Transverse colon (tissue), 4 donors: ENCODE measurements around the gene MEN1. TPM values are rescaled to one million over a fixed set of nuclear protein-coding genes. Genes with fewer than 3 reads are reported as not detected.

Source experiments
- DNase-seq: peaks from one replicate; pipeline ENCODE4 v3.0.0-alpha.2; 2019
- H3K27ac ChIP-seq, 4 donors: fragments of 200-600 bp; sonication (generic); 2 replicates each; pipeline ENCODE4 v1.5.1; 2016 to 2018; ENCODE audit warnings: inconsistent platforms in 4 of 4
- H3K27me3 ChIP-seq: fragments of 200-600 bp; sonication (generic); 2 replicates; pipeline ENCODE4 v1.5.1; 2017; ENCODE audit warnings: inconsistent platforms
- H3K36me3 ChIP-seq, 4 donors: fragments of 200-600 bp; sonication (generic); 2 replicates each; pipeline ENCODE4 v1.5.1; 2017 to 2019; ENCODE audit warnings: inconsistent platforms in 4 of 4
- H3K4me1 ChIP-seq, 4 donors: fragments of 200-600 bp; sonication (generic); 2 replicates each; pipeline ENCODE4 v1.5.1; 2017 to 2020; ENCODE audit warnings: inconsistent platforms in 4 of 4
- H3K4me3 ChIP-seq, 4 donors: fragments of 200-600 bp; sonication (generic); 1 replicate in 1 of 4; 2 replicates in 3 of 4; pipeline versions ENCODE4 v1.5.1 to v1.6.1; 2017 to 2019; ENCODE audit warnings: inconsistent platforms in 4 of 4
- H3K9me3 ChIP-seq, 2 donors: fragments of 200-600 bp; sonication (generic); 2 replicates each; pipeline ENCODE4 v1.5.1; 2017 to 2019; ENCODE audit warnings: inconsistent platforms in 2 of 2
- EP300 ChIP-seq: sonication (generic); formaldehyde crosslinking; IDR thresholded peaks from one replicate; pipeline ENCODE4 v1.6.1; 2017; ENCODE audit warnings: antibody characterized with exemption, low read depth
- POLR2A ChIP-seq: fragments of 450-650 bp; IDR thresholded peaks from one replicate; pipeline ENCODE4 v1.6.1; 2016; ENCODE audit warnings: antibody characterized with exemption, mild to moderate bottlenecking, moderate library complexity
- POLR2AphosphoS5 ChIP-seq, 3 donors: sonication (generic); formaldehyde crosslinking; IDR thresholded peaks; one replicate each; pipeline ENCODE4 v1.6.1; 2016; ENCODE audit warnings: antibody characterized with exemption in 3 of 3
- WGBS, 2 donors: methylation state at CpG; one replicate each; pipeline ENCODE4 v1.1.5; 2018; ENCODE audit warnings: low coverage in 1 of 2; 5-methylcytosine and 5-hydroxymethylcytosine counted together
- in situ Hi-C, 4 donors: fragments of 200-750 bp; cut with MboI; loops; one replicate each; pipeline versions ENCODE4 v1.15.0 to v1.15.1; 2017; ENCODE audit warnings: low sequenced_read_pairs in 3 of 4, low pct_ligation_motif_present in 1 of 4, low pct_unique_long_range_greater_than_20kb in 1 of 4
- intact Hi-C: fragments of 100-400 bp; cut with DNase I; formaldehyde crosslinking; loops from one replicate; pipeline ENCODE4 v1.15.1; 2023; ENCODE audit warnings: low total_unique reads
- total RNA-seq, 4 donors: library from RNA; depleted of rRNA; stranded (reverse); fragments of >200 nt; gene quantifications; one replicate each; pipeline ENCODE4 v1.1.0, GENCODE V29; 2016
- TF ChIP-seq, protein P1 (sequence below), 5 experiments: fragments of 200-600 bp in 3 of 5; fragments of 450-650 bp in 2 of 5; sonication (generic) in 3 of 5; IDR thresholded peaks; 1 replicate in 2 of 5; 2 replicates in 3 of 5; pipeline ENCODE4 v1.5.1; 2016 to 2017; ENCODE audit warnings: antibody characterized with exemption in 5 of 5, inconsistent platforms in 3 of 5, mild to moderate bottlenecking in 2 of 5, moderate library complexity in 1 of 5

MEN1 gene
- total RNA-seq, 4 donors from 2014 or later, result 19.5 to 30.3 (median 25.4) TPM

DNA sequence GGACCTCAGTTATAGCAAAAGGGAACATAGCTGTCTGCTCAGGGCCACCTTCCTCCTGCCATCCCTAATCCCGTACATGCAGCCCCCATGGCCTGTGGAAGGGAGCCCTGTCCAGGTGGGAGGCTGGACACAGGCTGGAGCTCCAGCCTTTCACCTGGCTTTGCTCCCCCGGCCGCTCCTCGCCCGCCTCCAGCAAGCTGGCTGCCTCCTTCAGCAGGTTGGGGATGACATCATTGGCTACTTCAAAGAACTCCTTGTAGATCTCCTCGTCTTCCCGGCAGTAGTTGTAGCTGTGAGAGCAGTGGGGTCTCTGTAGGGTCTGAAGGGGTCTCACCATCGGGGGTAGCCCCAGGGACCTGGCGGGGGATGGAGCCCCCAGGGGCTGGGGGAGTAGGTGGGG, 4.9 kb downstream of the MEN1 start:
- no peaks in the 10 kb centered on the region for H3K27me3 ChIP-seq
- TF ChIP-seq, protein P1, sequence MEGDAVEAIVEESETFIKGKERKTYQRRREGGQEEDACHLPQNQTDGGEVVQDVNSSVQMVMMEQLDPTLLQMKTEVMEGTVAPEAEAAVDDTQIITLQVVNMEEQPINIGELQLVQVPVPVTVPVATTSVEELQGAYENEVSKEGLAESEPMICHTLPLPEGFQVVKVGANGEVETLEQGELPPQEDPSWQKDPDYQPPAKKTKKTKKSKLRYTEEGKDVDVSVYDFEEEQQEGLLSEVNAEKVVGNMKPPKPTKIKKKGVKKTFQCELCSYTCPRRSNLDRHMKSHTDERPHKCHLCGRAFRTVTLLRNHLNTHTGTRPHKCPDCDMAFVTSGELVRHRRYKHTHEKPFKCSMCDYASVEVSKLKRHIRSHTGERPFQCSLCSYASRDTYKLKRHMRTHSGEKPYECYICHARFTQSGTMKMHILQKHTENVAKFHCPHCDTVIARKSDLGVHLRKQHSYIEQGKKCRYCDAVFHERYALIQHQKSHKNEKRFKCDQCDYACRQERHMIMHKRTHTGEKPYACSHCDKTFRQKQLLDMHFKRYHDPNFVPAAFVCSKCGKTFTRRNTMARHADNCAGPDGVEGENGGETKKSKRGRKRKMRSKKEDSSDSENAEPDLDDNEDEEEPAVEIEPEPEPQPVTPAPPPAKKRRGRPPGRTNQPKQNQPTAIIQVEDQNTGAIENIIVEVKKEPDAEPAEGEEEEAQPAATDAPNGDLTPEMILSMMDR (IDR thresholded peaks at IDR 0.05), result no peak
- TF ChIP-seq EP300 (no peak), POLR2A (no peak)
- intact Hi-C loops, result no loop called here
- in situ Hi-C loops, result no loop called here
- H3K4me3 ChIP-seq, result no peak overlapping the region
- H3K27ac ChIP-seq, result no peak overlapping the region
- H3K9me3 ChIP-seq, result no peaks in the 10 kb centered on the region
- 91% methylated on average over 9 of the region's 9 CpGs; no CpG with 5 or more reads in 1 of the 2 donors for WGBS, 2 donors
- DNase-seq, result no peak
- no peaks in the 10 kb centered on the region for H3K36me3 ChIP-seq
- peaks cover 18 to 34% (median 29%) of the 10 kb centered on the region in 4 donors for H3K4me1 ChIP-seq

DNA sequence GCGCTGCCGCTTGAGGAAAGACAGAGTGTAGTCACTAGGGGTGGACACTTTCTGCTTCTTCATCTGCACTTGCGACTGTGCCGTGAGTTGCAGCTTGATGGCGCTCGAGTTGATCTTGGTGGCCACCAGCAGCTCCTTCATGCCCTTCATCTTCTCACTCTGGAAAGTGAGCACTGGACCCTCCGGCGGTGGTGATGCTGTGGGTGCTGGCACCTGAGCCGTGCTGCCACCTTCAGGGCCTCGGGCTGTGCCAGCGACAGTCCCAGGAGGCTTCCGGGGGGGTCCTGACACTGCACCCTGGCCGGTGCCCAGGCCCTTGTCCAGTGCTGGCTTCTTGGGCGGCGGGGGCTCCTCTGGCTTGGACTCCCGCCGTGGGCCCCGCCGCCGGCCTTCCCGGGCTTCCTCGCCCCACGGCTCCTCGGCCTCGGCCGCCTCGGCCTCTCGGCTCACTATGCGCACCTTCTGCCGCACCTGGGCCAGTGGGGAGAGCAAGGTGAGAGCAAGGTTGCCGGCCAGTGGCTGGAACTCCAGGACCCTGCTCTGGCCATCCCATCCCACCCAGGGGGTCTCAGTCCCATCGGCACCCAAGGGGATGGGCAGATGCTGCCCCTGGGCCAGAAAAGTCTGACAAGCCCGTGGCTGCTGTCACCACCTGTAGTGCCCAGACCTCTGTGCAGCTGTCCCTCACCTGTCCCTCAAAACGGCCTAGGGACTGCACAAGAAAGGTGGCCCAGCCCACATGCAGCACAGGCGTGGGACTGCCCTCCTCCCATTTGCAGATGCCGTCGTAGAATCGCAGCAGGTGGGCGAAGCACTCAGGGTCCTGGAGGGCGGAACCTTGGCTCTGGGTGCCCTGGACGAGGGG, 5.8 kb downstream of the MEN1 start:
- no peak for DNase-seq
- H3K36me3 ChIP-seq, result no peaks in the 10 kb centered on the region
- no peaks in the 10 kb centered on the region for H3K27me3 ChIP-seq
- H3K9me3 ChIP-seq, result no peaks in the 10 kb centered on the region
- in situ Hi-C loops, result no loop called here
- intact Hi-C loops, result no loop called here
- TF ChIP-seq POLR2AphosphoS5 (IDR thresholded peaks at IDR 0.05) (no peak), POLR2A (no peak), EP300 (no peak)
- TF ChIP-seq, protein P1 (IDR thresholded peaks at IDR 0.05), result no peak
- peaks cover 18 to 30% (median 25%) of the 10 kb centered on the region in 4 donors for H3K4me1 ChIP-seq
- no peak overlapping the region for H3K4me3 ChIP-seq
- 89 to 93% methylated on average over 3 to 21 of the region's 41 CpGs for WGBS, 2 donors
- H3K27ac ChIP-seq, result peak overlapping the region; percentile 87 to 93 (median 90)

GRCh38 chr11:64803846-64804345, 6.5 kb downstream of the MEN1 start:
- Histone ChIP-seq H3K27me3 (no peaks in the 10 kb centered on the region), H3K36me3 (no peaks in the 10 kb centered on the region), H3K4me1 (peaks cover 12 to 25% (median 20%) of the 10 kb centered on the region in 4 donors), H3K9me3 (no peaks in the 10 kb centered on the region), H3K27ac (peak overlapping the region; percentile 87 to 93 (median 90)), H3K4me3 (peak overlapping the region in 3 of 4 donors; percentile 53 to 68 (median 56))
- intact Hi-C loops, result no loop called here
- DNase-seq, result no peak
- WGBS, 2 donors, result 33 to 39% methylated on average over 9 to 15 of the region's 15 CpGs
- TF ChIP-seq, protein P1 (IDR thresholded peaks at IDR 0.05), result no peak
- no peak for TF ChIP-seq POLR2A
- in situ Hi-C loops, result no loop called here

DNA sequence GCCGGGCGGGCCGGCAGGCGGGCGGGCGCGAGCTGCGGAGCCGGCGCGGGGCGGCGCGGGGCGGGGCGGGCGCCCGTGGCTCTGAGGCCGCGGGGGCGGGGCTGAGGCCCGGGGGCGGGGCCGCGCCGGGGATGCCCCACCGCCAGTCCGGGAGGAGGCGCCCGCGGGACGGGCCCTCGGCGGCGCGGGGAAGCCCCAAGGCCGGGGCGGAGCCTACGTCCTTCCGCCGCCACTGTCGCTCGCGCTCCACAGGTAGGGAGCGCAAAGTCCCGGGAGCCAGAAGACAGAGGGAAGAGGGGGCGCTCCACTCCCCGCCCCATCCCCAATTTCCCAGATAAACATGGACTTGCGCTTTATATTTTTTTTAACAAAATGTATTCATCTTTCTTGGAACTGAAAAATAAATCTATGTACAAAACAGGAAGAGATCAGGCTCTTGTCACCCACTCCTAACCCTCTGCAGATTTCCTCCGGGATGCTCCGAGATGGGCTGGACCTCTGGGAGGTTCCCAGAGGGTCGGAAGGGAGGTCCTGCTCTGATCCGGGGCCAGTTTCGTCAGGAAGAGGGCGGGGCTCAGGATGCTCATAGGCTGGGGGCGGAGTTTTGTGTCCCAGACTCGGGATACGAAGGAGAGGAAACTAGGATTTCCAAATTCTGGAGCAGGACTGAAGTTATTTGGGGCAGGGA, 7.0 kb downstream of the MEN1 start, which contains the start of gene MAP4K2:
Gene MAP4K2, minus strand, starts transcription at position 57 of the 688 bp plus-strand sequence. CDS start 65 bp downstream, outside the sequence.
- peak within 1 kb of the TSS; percentile 53 to 87 (median 62) for H3K4me3 ChIP-seq
- in situ Hi-C loops (no loop called here), intact Hi-C loops (no loop called here)
- H3K9me3 ChIP-seq, result no peaks in the 10 kb centered on the region
- H3K27me3 ChIP-seq, result no peaks in the 10 kb centered on the region
- no peaks in the 10 kb centered on the region for H3K36me3 ChIP-seq
- peaks cover 10 to 29% (median 20%) of the 10 kb centered on the region in 4 donors for H3K4me1 ChIP-seq
- peak within 1 kb of the TSS; percentile 87 to 93 (median 90) for H3K27ac ChIP-seq
- 0% methylated on average over 1 to 39 of the region's 58 CpGs for WGBS, 2 donors
- TF ChIP-seq, protein P1 (IDR thresholded peaks at IDR 0.05), result peak in 3 of 5 experiments; percentile 12 to 30 (median 18)
- TF ChIP-seq POLR2AphosphoS5 (IDR thresholded peaks at IDR 0.05) (peak in 2 of 3 donors; percentile 30 to 42), EP300 (no peak), POLR2A (peak; percentile 21)
- DNase-seq, result peak; percentile 93
